Activated CD4-positive, CD25-positive, alpha-beta regulatory T cell treated with anti-CD3 and anti-CD28 coated beads, Interleukin-2, amount 50 U/mL, for 72 hours (primary cell): Measurements from ENCODE around the gene CPXM2.

Experiments
- DNase-seq: peaks from one replicate; pipeline ENCODE4 v3.0.0; 2021

Gene CPXM2

GRCh38 chr10:123903621-123904020 lies 12.0 kb upstream of the CPXM2 start:
- no peak for DNase-seq

GRCh38 chr10:123901621-123902020 lies 10.0 kb upstream of the CPXM2 start:
- DNase-seq = no peak

GRCh38 chr10:123897146-123897545 lies 5.5 kb upstream of the CPXM2 start:
- no peak for DNase-seq

- no peak for DNase-seq
These were observed 4.8 kb upstream of the CPXM2 start for GRCh38 chr10:123896246-123896927.

GRCh38 chr10:123893651-123894050 lies 2.0 kb upstream of the CPXM2 start:
- DNase-seq = no peak

- DNase-seq = no peak
These were observed 857 bp downstream of the CPXM2 start for GRCh38 chr10:123890756-123891143.

- DNase-seq = no peak
These were observed 1.4 kb downstream of the CPXM2 start for GRCh38 chr10:123890226-123890625.

GRCh38 chr10:123889821-123890220 lies 1.8 kb downstream of the CPXM2 start:
- no peak for DNase-seq

GRCh38 chr10:123888751-123889150 lies 2.9 kb downstream of the CPXM2 start:
- no peak for DNase-seq

- no peak for DNase-seq
These were observed 3.4 kb downstream of the CPXM2 start for GRCh38 chr10:123888256-123888655.

- no peak for DNase-seq
These were observed 5.3 kb downstream of the CPXM2 start for GRCh38 chr10:123886292-123886691.

GRCh38 chr10:123885406-123886170 lies 6.0 kb downstream of the CPXM2 start:
- DNase-seq = no peak

GRCh38 chr10:123884907-123885381 lies 6.7 kb downstream of the CPXM2 start:
- DNase-seq = no peak

- no peak for DNase-seq
These were observed 7.2 kb downstream of the CPXM2 start for GRCh38 chr10:123884351-123884906.

GRCh38 chr10:123883673-123884320 lies 7.8 kb downstream of the CPXM2 start:
- DNase-seq = no peak

- no peak for DNase-seq
These were observed 8.7 kb downstream of the CPXM2 start for GRCh38 chr10:123882681-123883445.

GRCh38 chr10:123882177-123882576 lies 9.4 kb downstream of the CPXM2 start:
- DNase-seq = no peak

- DNase-seq = no peak
These were observed 11.9 kb downstream of the CPXM2 start for GRCh38 chr10:123879606-123880257.

GRCh38 chr10:123878666-123879303 lies 12.8 kb downstream of the CPXM2 start:
- no peak for DNase-seq

GRCh38 chr10:123870260-123870659 lies 21.3 kb downstream of the CPXM2 start:
- no peak for DNase-seq

GRCh38 chr10:123869020-123869414 lies 22.6 kb downstream of the CPXM2 start:
- no peak for DNase-seq
